ENCODE measurements around the gene TNS1. TPM values are rescaled to one million over a fixed set of nuclear protein-coding genes. Genes with fewer than 3 reads are reported as not detected.

The TNS1 gene
- total and polyA plus RNA-seq, 9 of the 15 experiments (the other 6 are each of a cell fraction or from before 2014, with no cell fraction given): 0.13 to 2.7 (median 0.77) TPM

DNA sequence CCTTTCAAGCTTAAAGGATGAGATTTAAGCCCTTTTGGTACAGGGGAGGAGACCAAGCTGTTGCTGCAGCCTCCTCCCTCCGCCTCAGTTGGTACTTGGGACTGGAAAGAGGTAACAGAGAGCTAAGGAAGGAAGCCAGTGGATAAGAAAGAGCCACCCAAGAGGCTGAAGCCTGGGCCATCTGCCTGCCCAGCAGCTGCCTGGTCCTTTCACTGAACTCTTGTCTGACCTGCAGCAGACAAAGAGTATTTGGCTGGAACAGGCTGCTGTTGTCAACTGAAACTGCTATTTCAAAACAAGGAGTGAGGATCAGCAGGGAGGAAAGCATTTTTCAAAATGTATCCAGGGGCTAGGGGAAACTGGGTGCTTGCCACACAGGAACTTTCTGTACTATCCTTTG is 30.3 kb downstream of the TNS1 start (continued):
- TF ChIP-seq, protein P1, sequence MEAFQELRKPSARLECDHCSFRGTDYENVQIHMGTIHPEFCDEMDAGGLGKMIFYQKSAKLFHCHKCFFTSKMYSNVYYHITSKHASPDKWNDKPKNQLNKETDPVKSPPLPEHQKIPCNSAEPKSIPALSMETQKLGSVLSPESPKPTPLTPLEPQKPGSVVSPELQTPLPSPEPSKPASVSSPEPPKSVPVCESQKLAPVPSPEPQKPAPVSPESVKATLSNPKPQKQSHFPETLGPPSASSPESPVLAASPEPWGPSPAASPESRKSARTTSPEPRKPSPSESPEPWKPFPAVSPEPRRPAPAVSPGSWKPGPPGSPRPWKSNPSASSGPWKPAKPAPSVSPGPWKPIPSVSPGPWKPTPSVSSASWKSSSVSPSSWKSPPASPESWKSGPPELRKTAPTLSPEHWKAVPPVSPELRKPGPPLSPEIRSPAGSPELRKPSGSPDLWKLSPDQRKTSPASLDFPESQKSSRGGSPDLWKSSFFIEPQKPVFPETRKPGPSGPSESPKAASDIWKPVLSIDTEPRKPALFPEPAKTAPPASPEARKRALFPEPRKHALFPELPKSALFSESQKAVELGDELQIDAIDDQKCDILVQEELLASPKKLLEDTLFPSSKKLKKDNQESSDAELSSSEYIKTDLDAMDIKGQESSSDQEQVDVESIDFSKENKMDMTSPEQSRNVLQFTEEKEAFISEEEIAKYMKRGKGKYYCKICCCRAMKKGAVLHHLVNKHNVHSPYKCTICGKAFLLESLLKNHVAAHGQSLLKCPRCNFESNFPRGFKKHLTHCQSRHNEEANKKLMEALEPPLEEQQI (IDR thresholded peaks at IDR 0.05): no peak

DNA sequence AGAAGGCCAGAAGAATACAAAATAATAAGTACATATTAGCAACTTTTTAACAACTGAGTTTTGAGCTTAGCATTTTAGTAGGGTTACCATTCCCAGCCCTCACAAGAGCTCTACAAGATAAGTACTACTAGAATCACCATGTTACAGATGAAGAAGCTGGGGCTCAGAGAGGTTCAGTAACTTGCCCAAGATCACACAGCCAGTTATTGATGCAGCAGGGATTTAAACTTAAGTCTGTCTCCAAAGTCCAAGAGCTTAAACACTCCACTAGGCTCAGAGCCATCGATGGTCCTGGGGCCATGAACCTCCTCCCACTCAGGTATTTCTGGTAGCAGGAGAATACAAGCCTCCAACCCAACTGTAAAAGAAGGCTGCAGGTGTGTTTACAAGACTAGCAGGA is 30.8 kb downstream of the TNS1 start:
- CTCF ChIA-PET (ENCODE audit: low intra/inter-chr PET ratio): no interaction called here
- Histone ChIP-seq H3K9ac (ENCODE audit: insufficient read depth in 1 of 2, low read depth in 2 of 2, low read length in 2 of 2) (no peak overlapping the region), H3K4me1 (replicated peaks in 1 of 2; ENCODE audit: control insufficient read depth in 2 of 2, insufficient read depth in 2 of 2, low read length in 2 of 2) (no peaks in the 10 kb centered on the region), H3K27ac (ENCODE audit: extremely low read depth, low read depth, low read length) (no peak overlapping the region), H2AFZ (ENCODE audit: low read depth, low read length) (no peak overlapping the region), H4K20me1 (replicated peaks; ENCODE audit: control insufficient read depth, insufficient read depth, low read length) (no peaks in the 10 kb centered on the region), H3K4me3 (no peak overlapping the region), H3K27me3 (ENCODE audit: control insufficient read depth in 2 of 2, insufficient read depth in 2 of 2, low read length in 2 of 2) (peaks cover 0 to 15% of the 10 kb centered on the region in 2 experiments; a peak in 2 of 5 replicates), H3K36me3 (ENCODE audit: control insufficient read depth, insufficient read depth, low read length) (no peaks in the 10 kb centered on the region), H3K4me2 (ENCODE audit: insufficient read depth, low read length) (no peak overlapping the region), H3K9me1 (ENCODE audit: control insufficient read depth, insufficient read depth, low read length) (no peaks in the 10 kb centered on the region), H3K9me3 (replicated peaks; ENCODE audit: control insufficient read depth, insufficient read depth, low read depth, low read length) (no peaks in the 10 kb centered on the region), H3K79me2 (ENCODE audit: control insufficient read depth, insufficient read depth, low read length) (no peaks in the 10 kb centered on the region)
- POLR2A ChIA-PET: no interaction called here
- ATAC-seq (no peak), FAIRE-seq (no peak), DNase-seq (ENCODE audit: extremely low read depth in 1 of 4, low spot score in 3 of 4) (no peak)
- peak; percentile 56 for TF ChIP-seq ZFP36 (IDR thresholded peaks at IDR 0.05; ENCODE audit: low read depth, low read length, partially characterized antibody)
- TF ChIP-seq DNMT1 (IDR thresholded peaks at IDR 0.05): no peak
- no peak for TF ChIP-seq SRSF1 (IDR thresholded peaks at IDR 0.05; ENCODE audit: low read depth, low read length)
- TF ChIP-seq ZNF830 (CRISPR knock-in tag; IDR thresholded peaks at IDR 0.05): no peak
- TF ChIP-seq RBM25 (IDR thresholded peaks at IDR 0.05; ENCODE audit: low read depth, low read length, severe bottlenecking): peak; percentile 69
- TF ChIP-seq TAF1 (IDR thresholded peaks at IDR 0.05; ENCODE audit: control insufficient read depth, extremely low read depth, insufficient read depth, low read length, severe bottlenecking): no peak
- no peak for TF ChIP-seq ZNF766 (CRISPR knock-in tag; conservative IDR thresholded peaks at IDR 0.05)
- TF ChIP-seq RFX5 (IDR thresholded peaks at IDR 0.05; ENCODE audit: low read depth, low read length): no peak
- in situ Hi-C loops (cut with MboI) (no loop called here), intact Hi-C loops (cut with micrococcal nuclease) (no loop called here)
- WGBS (ENCODE audit: insufficient coverage, low coverage, missing lambda C conversion rate): 0% methylated on average over 1 of the region's 1 CpG
- no TSS peak for BruUV-seq (replicated peaks)

All from K562 (cell line).